H1 (cell line): ENCODE measurements around the gene PSMD12.

Experiments
- ATF2 ChIP-seq: IDR thresholded peaks from 2 replicates; pipeline ENCODE4 v1.6.1; 2012; ENCODE audit warnings: low read length, inconsistent platforms
- CHD2 ChIP-seq: IDR thresholded peaks from 2 replicates; pipeline ENCODE4 v1.6.1; 2012; ENCODE audit warnings: low read length, improper control_type of control experiment
- CTCF ChIP-seq, 3 experiments: IDR thresholded peaks; 1 replicate in 2 of 3; 2 replicates in 1 of 3; pipeline versions ENCODE4 v1.5.1 to v1.6.1; 2011; ENCODE audit warnings: low read length in 3 of 3, mild to moderate bottlenecking in 3 of 3, inconsistent platforms in 2 of 3, low read depth in 1 of 3, moderate library complexity in 1 of 3; ENCODE audit not compliant: insufficient read depth in 1 of 3; ENCODE audit errors: control extremely low read depth in 1 of 3
- EP300 ChIP-seq, 2 experiments: IDR thresholded peaks; 1 replicate in 1 of 2; 2 replicates in 1 of 2; pipeline ENCODE4 v1.6.1; 2011 to 2012; ENCODE audit warnings: low read depth in 2 of 2, low read length in 2 of 2, mild to moderate bottlenecking in 2 of 2, borderline replicate concordance in 1 of 2, inconsistent platforms in 1 of 2, moderate library complexity in 1 of 2
- GTF2F1 ChIP-seq: IDR thresholded peaks from 2 replicates; pipeline ENCODE4 v1.6.1; 2012; ENCODE audit warnings: low read depth, low read length, improper control_type of control experiment, borderline replicate concordance
- JUN ChIP-seq: IDR thresholded peaks from 2 replicates; pipeline ENCODE4 v1.6.1; 2011; ENCODE audit warnings: low read depth, mild to moderate bottlenecking, improper control_type of control experiment, low read length
- KDM1A ChIP-seq: fragments of 200-600, 300-600 bp; sonication (generic); IDR thresholded peaks from 2 replicates; pipeline ENCODE4 v1.7.1; 2016; ENCODE audit warnings: mild to moderate bottlenecking, low read length, borderline replicate concordance
- POLR2A ChIP-seq, 2 experiments: IDR thresholded peaks; 1 replicate in 1 of 2; 2 replicates in 1 of 2; pipeline ENCODE4 v1.6.1; 2011; ENCODE audit warnings: low read depth in 2 of 2, low read length in 2 of 2, mild to moderate bottlenecking in 2 of 2; ENCODE audit errors: control extremely low read depth in 1 of 2
- RNF2 ChIP-seq: fragments of 200-900, 300-1000 bp; sonication (generic); IDR thresholded peaks from 2 replicates; pipeline ENCODE4 v1.7.1; 2016; ENCODE audit warnings: borderline replicate concordance, low read depth, mild to moderate bottlenecking, antibody characterized with exemption, low read length; ENCODE audit not compliant: poor library complexity, severe bottlenecking; ENCODE audit errors: missing control alignments
- SP1 ChIP-seq: IDR thresholded peaks from 2 replicates; pipeline ENCODE4 v1.6.1; 2011; ENCODE audit warnings: low read depth, low read length
- SUZ12 ChIP-seq: fragments of 200-600 bp; sonication (generic); IDR thresholded peaks from 2 replicates; pipeline ENCODE4 v1.6.1; 2012; ENCODE audit warnings: mild to moderate bottlenecking, inconsistent platforms, low read length, moderate library complexity, mixed read lengths

GRCh38 chr17:67374329-67375053 is 8.1 kb upstream of the PSMD12 start:
- TF ChIP-seq SP1 (no peak), SUZ12 (no peak), EP300 (IDR thresholded peaks at IDR 0.05; ENCODE audit: borderline replicate concordance in 1 of 2, low read depth in 2 of 2, low read length in 2 of 2) (no peak), CTCF (IDR thresholded peaks at IDR 0.05; ENCODE audit: control extremely low read depth in 1 of 3, insufficient read depth in 1 of 3, low read depth in 1 of 3, low read length in 3 of 3) (peak; percentile 66 to 91 (median 88)), RNF2 (no peak), KDM1A (no peak; the same call in 1 of the 2 replicates), CHD2 (no peak), ATF2 (no peak), POLR2A (IDR thresholded peaks at IDR 0.05; ENCODE audit: control extremely low read depth in 1 of 2, low read depth in 2 of 2, low read length in 2 of 2) (no peak), GTF2F1 (no peak), JUN (no peak)
